GM19397 (cell line): ENCODE measurements around the gene CCL17.
"Not testable (repeated sequence)": the region's sequence is repeated elsewhere in the genome, so short reads cannot be mapped to it uniquely, and the experiment has no call there.

Source experiments
- ATAC-seq: cut with Tn5 transposase; IDR thresholded peaks from one replicate; pipeline ENCODE4 v1.9.1; 2021; ENCODE audit warnings: mild to moderate bottlenecking, moderate library complexity; ENCODE audit not compliant: unreplicated experiment

The CCL17 gene

GRCh38 chr16:57427824-57428223 is 23.3 kb downstream of the CCL17 start:
- no peak for ATAC-seq

GRCh38 chr16:57430955-57431354 is 26.4 kb downstream of the CCL17 start:
- ATAC-seq = no peak

GRCh38 chr16:57432505-57432904 is 27.9 kb downstream of the CCL17 start:
- ATAC-seq = no peak

- ATAC-seq = no peak
Observed at GRCh38 chr16:57432989-57433388, 28.4 kb downstream of the CCL17 start.

- no peak for ATAC-seq
Observed at GRCh38 chr16:57434003-57434402, 29.4 kb downstream of the CCL17 start.

- ATAC-seq = no peak
Observed at GRCh38 chr16:57435838-57436237, 31.3 kb downstream of the CCL17 start.

GRCh38 chr16:57439947-57440346 is 35.4 kb downstream of the CCL17 start:
- not testable (repeated sequence) for ATAC-seq

GRCh38 chr16:57440551-57440950 is 36.0 kb downstream of the CCL17 start:
- ATAC-seq = not testable (repeated sequence)

- ATAC-seq = no peak
Observed at GRCh38 chr16:57444711-57445110, 40.1 kb downstream of the CCL17 start.

GRCh38 chr16:57445510-57445909 is 40.9 kb downstream of the CCL17 start:
- ATAC-seq = no peak

GRCh38 chr16:57446531-57447185 is 42.1 kb downstream of the CCL17 start:
- ATAC-seq = peak; percentile 30

GRCh38 chr16:57447186-57447962 is 42.8 kb downstream of the CCL17 start, which contains the start of the genes CIAPIN1 and COQ9:
Gene CIAPIN1, minus strand, starts transcription at chr16:57447385. Its CDS starts 6,457 bp downstream, at chr16:57440928.
Gene COQ9, plus strand, starts transcription at chr16:57447479. Its CDS starts 27 bp downstream, at chr16:57447506.
- peak; percentile 98 for ATAC-seq

- ATAC-seq = no peak
Observed at GRCh38 chr16:57452021-57452420, 47.5 kb downstream of the CCL17 start.

GRCh38 chr16:57462209-57462977 is 57.8 kb downstream of the CCL17 start, which contains the start of gene POLR2C:
Gene POLR2C, plus strand, starts transcription at chr16:57462679. Its CDS starts 46 bp downstream, at chr16:57462725.
- ATAC-seq = peak; percentile 88

GRCh38 chr16:57462978-57463362 is 58.4 kb downstream of the CCL17 start:
- ATAC-seq = no peak

- ATAC-seq = no peak
Observed at GRCh38 chr16:57464523-57464922, 60.0 kb downstream of the CCL17 start.
